ENCODE measurements around the gene PGD. TPM values are rescaled to one million over a fixed set of nuclear protein-coding genes. Genes with fewer than 3 reads are reported as not detected.

PGD gene
- polyA plus RNA-seq, 2 of the 4 experiments (the other 2 are of a cell fraction), result 700 to 1,758 TPM

- no peak for FAIRE-seq
- H3K4me2 ChIP-seq, result no peak overlapping the region
- POLR2A ChIA-PET, result no interaction called here
Measured at GRCh38 chr1:10446790-10447422, 48.0 kb downstream of the PGD start.

GRCh38 chr1:10449751-10450150, 50.9 kb downstream of the PGD start, which contains the start of gene CORT:
CORT (plus strand) TSS chr1:10450031; CDS start chr1:10450224, 193 bp downstream.
- Histone ChIP-seq H3K9me3 (no peaks in the 10 kb centered on the region), H3K4me2 (no peak within 1 kb of the TSS), H3K4me3 (no peak within 1 kb of the TSS), H3K27ac (no peak within 1 kb of the TSS), H3K4me1 (no peaks in the 10 kb centered on the region)
- no peak for TF ChIP-seq ELK1 (IDR thresholded peaks at IDR 0.05; ENCODE audit: low read depth, low read length)
- TF ChIP-seq RFX5 (IDR thresholded peaks at IDR 0.05), result no peak
- no peak for TF ChIP-seq BHLHE40 (IDR thresholded peaks at IDR 0.05; ENCODE audit: low read depth, low read length)
- TF ChIP-seq TP53 (CRISPR knock-in tag; IDR thresholded peaks at IDR 0.05), result no peak
- no peak for TF ChIP-seq HOXA7 (CRISPR knock-in tag; IDR thresholded peaks at IDR 0.05)
- no peak for TF ChIP-seq TFCP2L1 (CRISPR knock-in tag; IDR thresholded peaks at IDR 0.05)
- no peak for TF ChIP-seq MYC (IDR thresholded peaks at IDR 0.05; ENCODE audit: borderline replicate concordance, low read length)
- TF ChIP-seq HOXB5 (CRISPR knock-in tag; IDR thresholded peaks at IDR 0.05), result no peak
- no peak for TF ChIP-seq ATOH8 (CRISPR knock-in tag; IDR thresholded peaks at IDR 0.05; ENCODE audit: low read depth)
- TF ChIP-seq CHD2 (IDR thresholded peaks at IDR 0.05; ENCODE audit: low read length, partially characterized antibody), result no peak
- no peak for TF ChIP-seq FOSL2 (IDR thresholded peaks at IDR 0.05)
- no peak for TF ChIP-seq FOSL2 (CRISPR knock-in tag; IDR thresholded peaks at IDR 0.05)
- no peak for TF ChIP-seq ZC3H11A (IDR thresholded peaks at IDR 0.05)
- no peak for TF ChIP-seq HOXB13 (CRISPR knock-in tag; IDR thresholded peaks at IDR 0.05; ENCODE audit: low read depth)
- no peak for TF ChIP-seq RARB (CRISPR knock-in tag; IDR thresholded peaks at IDR 0.05)
- no peak for TF ChIP-seq HES2 (IDR thresholded peaks at IDR 0.05)
- CTCF ChIA-PET, result interaction anchor here (0.6 to 1.1 kb wide), 3 partner anchors 19 to 394 kb away, joined by 3 to 4 read pairs (median 3); partner anchors contain the start of gene CENPS
- FAIRE-seq, result no peak
- DNase-seq (ENCODE audit: low read depth in 1 of 2, low spot score in 1 of 2), result no peak
- 95% methylated on average over 10 of the region's 10 CpGs for WGBS (ENCODE audit: missing lambda C conversion rate)
- ATAC-seq, result no peak
- POLR2A ChIA-PET, result no interaction called here

More at GRCh38 chr1:10446790-10447422, 48.0 kb downstream of the PGD start:
- Histone ChIP-seq H3K4me1 (no peaks in the 10 kb centered on the region), H3K9me3 (no peaks in the 10 kb centered on the region), H3K4me3 (no peak overlapping the region), H3K27ac (no peak overlapping the region)
- DNase-seq (ENCODE audit: low read depth in 1 of 2, low spot score in 1 of 2) (no peak), ATAC-seq (no peak)
- 96% methylated on average over 7 of the region's 7 CpGs for WGBS (ENCODE audit: missing lambda C conversion rate)
- CTCF ChIA-PET, result interaction anchor here (1.0 to 1.7 kb wide), 3 partner anchors 9 to 69 kb away, joined by 3 to 4 read pairs (median 3); no protein-coding TSS in a partner anchor
- no peak for TF ChIP-seq ZFP36 (IDR thresholded peaks at IDR 0.05; ENCODE audit: borderline replicate concordance, partially characterized antibody)
- TF ChIP-seq JUNB (IDR thresholded peaks at IDR 0.05), result no peak
- no peak for TF ChIP-seq ATOH8 (CRISPR knock-in tag; IDR thresholded peaks at IDR 0.05; ENCODE audit: low read depth)
- no peak for TF ChIP-seq HMGXB4 (CRISPR knock-in tag; IDR thresholded peaks at IDR 0.05; ENCODE audit: borderline replicate concordance)
- TF ChIP-seq ZSCAN20 (CRISPR knock-in tag; IDR thresholded peaks at IDR 0.05), result no peak
- no peak for TF ChIP-seq NPAS2 (CRISPR knock-in tag; IDR thresholded peaks at IDR 0.05; ENCODE audit: borderline replicate concordance)
- TF ChIP-seq TP53 (CRISPR knock-in tag; IDR thresholded peaks at IDR 0.05), result no peak
- no peak for TF ChIP-seq USF2 (IDR thresholded peaks at IDR 0.05)
- TF ChIP-seq BHLHE40 (IDR thresholded peaks at IDR 0.05; ENCODE audit: low read depth, low read length), result no peak
- TF ChIP-seq EHMT2 (IDR thresholded peaks at IDR 0.05; ENCODE audit: low read depth), result no peak
- TF ChIP-seq ZC3H11A (IDR thresholded peaks at IDR 0.05), result no peak
- no peak for TF ChIP-seq POLR2A (IDR thresholded peaks at IDR 0.05; ENCODE audit: low read length)
- no peak for TF ChIP-seq SMC3 (IDR thresholded peaks at IDR 0.05)
- TF ChIP-seq RNF2 (IDR thresholded peaks at IDR 0.05; ENCODE audit: borderline replicate concordance, low read depth), result no peak
- TF ChIP-seq FOSB (CRISPR knock-in tag; IDR thresholded peaks at IDR 0.05), result no peak
- TF ChIP-seq GATA3 (IDR thresholded peaks at IDR 0.05; ENCODE audit: borderline replicate concordance), result no peak
- TF ChIP-seq KDM5A (IDR thresholded peaks at IDR 0.05), result no peak
- TF ChIP-seq CHD2 (IDR thresholded peaks at IDR 0.05; ENCODE audit: low read length, partially characterized antibody), result no peak
- TF ChIP-seq HDAC2 (IDR thresholded peaks at IDR 0.05), result no peak

Measured in A549 (cell line).